K562 (cell line): ENCODE data around the gene STMN3. TPM values are rescaled to one million over a fixed set of nuclear protein-coding genes. Genes with fewer than 3 reads are reported as not detected.

ENCODE experiments used
- ATAC-seq: fragments of 200-7000 bp; cut with Tn5 transposase; 3 replicates; pipeline ENCODE4 v1.9.1; 2020; ENCODE audit warnings: moderate library complexity
- BruUV-seq: library from RNA; stranded (reverse); fragments of 400-500 nt; replicated peaks from 2 replicates; lab custom pipeline; 2021; lab: Mats Ljungman, UMichigan
- CTCF ChIA-PET: fragments of 300-600 bp; formaldehyde crosslinking; extraction: SDS; loops from one replicate; lab custom pipeline; 2021; ENCODE audit warnings: low intra/inter-chr PET ratio; lab: Yijun Ruan, JAX
- POLR2A ChIA-PET: fragments of 300-600, 350-650 bp; sonication (Branson Sonifier 250); formaldehyde crosslinking; extraction: SDS; loops from one replicate; lab custom pipeline; 2021; ENCODE audit warnings: antibody characterized with exemption, inconsistent platforms; lab: Yijun Ruan, JAX
- DNase-seq, 4 experiments: peaks; one replicate each; pipeline versions ENCODE4 v3.0.0 to v3.0.0-alpha.2; 2011 to 2018; ENCODE audit warnings: low spot score in 3 of 4, mixed read lengths in 3 of 4; ENCODE audit errors: extremely low read depth in 1 of 4
- FAIRE-seq: peaks from 2 replicates; lab custom pipeline; 2011; peaks lifted over from hg19 to GRCh38; lab: Jason Lieb, UNC
- H2AFZ ChIP-seq: 2 replicates; pipeline ENCODE4 v1.6.0; 2011; ENCODE audit warnings: low read depth, low read length, control low read depth, inconsistent platforms
- H3K27ac ChIP-seq: fragments of 200-600 bp; 3 replicates; pipeline ENCODE4 v1.8.0; 2011; ENCODE audit warnings: low read depth, mild to moderate bottlenecking, control low read depth, inconsistent platforms, low read length, moderate library complexity, mixed read lengths; ENCODE audit errors: extremely low read depth
- H3K27me3 ChIP-seq, 2 experiments: fragments of 300-600 bp in 1 of 2; 2 replicates in 1 of 2; 3 replicates in 1 of 2; pipeline versions ENCODE4 v1.6.0 to v1.8.0; 2011; ENCODE audit warnings: inconsistent platforms in 2 of 2, low read length in 2 of 2, mild to moderate bottlenecking in 1 of 2, mixed read lengths in 1 of 2, moderate library complexity in 1 of 2; ENCODE audit not compliant: control insufficient read depth in 2 of 2, insufficient read depth in 2 of 2
- H3K36me3 ChIP-seq: fragments of 300-600 bp; 3 replicates; pipeline ENCODE4 v1.8.0; 2011; ENCODE audit warnings: mild to moderate bottlenecking, low read length, inconsistent platforms; ENCODE audit not compliant: control insufficient read depth, insufficient read depth
- H3K4me1 ChIP-seq, 2 experiments: fragments of 200-600 bp in 1 of 2; replicated peaks in 1 of 2; 2 replicates in 1 of 2; 3 replicates in 1 of 2; pipeline versions ENCODE4 v1.5.1 to v1.8.0; 2011; ENCODE audit warnings: inconsistent platforms in 2 of 2, low read length in 2 of 2, mild to moderate bottlenecking in 1 of 2, mixed read lengths in 1 of 2, moderate library complexity in 1 of 2; ENCODE audit not compliant: control insufficient read depth in 2 of 2, insufficient read depth in 2 of 2
- H3K4me2 ChIP-seq: 2 replicates; pipeline ENCODE4 v1.6.1; 2011; ENCODE audit warnings: low read length, control low read depth, inconsistent platforms, mixed read lengths; ENCODE audit not compliant: insufficient read depth
- H3K4me3 ChIP-seq: fragments of 200-600 bp; sonication (generic), shearing (Covaris generic); 2 replicates; pipeline ENCODE4 v1.5.1; 2016; ENCODE audit warnings: control low read depth, inconsistent platforms
- H3K79me2 ChIP-seq: fragments of 200-600 bp; 3 replicates; pipeline ENCODE4 v1.8.0; 2011; ENCODE audit warnings: low read length, inconsistent platforms; ENCODE audit not compliant: control insufficient read depth, insufficient read depth
- H3K9ac ChIP-seq, 2 experiments: 2 replicates each; pipeline versions ENCODE4 v1.6.0 to v1.6.1; 2011; ENCODE audit warnings: low read depth in 2 of 2, low read length in 2 of 2, control low read depth in 1 of 2, inconsistent platforms in 1 of 2, mild to moderate bottlenecking in 1 of 2, mixed read lengths in 1 of 2; ENCODE audit not compliant: insufficient read depth in 1 of 2
- H3K9me1 ChIP-seq: one replicate; pipeline ENCODE4 v1.6.0; 2011; ENCODE audit warnings: inconsistent platforms, mild to moderate bottlenecking, low read length, moderate library complexity; ENCODE audit not compliant: control insufficient read depth, insufficient read depth
- H3K9me3 ChIP-seq: replicated peaks from 2 replicates; pipeline ENCODE4 v1.5.1; 2011; ENCODE audit warnings: low read depth, low read length, inconsistent platforms; ENCODE audit not compliant: control insufficient read depth, insufficient read depth
- H4K20me1 ChIP-seq: replicated peaks from 2 replicates; pipeline ENCODE4 v1.6.1; 2011; ENCODE audit warnings: low read length, inconsistent platforms, mixed read lengths; ENCODE audit not compliant: control insufficient read depth, insufficient read depth
- ARHGAP35 ChIP-seq: fragments of 450-650 bp; IDR thresholded peaks from 2 replicates; pipeline ENCODE4 v1.6.1; 2018; ENCODE audit not compliant: partially characterized antibody
- ATF3 ChIP-seq, 2 experiments: fragments of 450-650 bp in 1 of 2; sonication (generic) in 1 of 2; formaldehyde crosslinking in 1 of 2; IDR thresholded peaks in 1 of 2; conservative IDR thresholded peaks in 1 of 2; 2 replicates each; pipeline versions ENCODE4 v1.6.1 to v1.8.1; 2016 to 2023; ENCODE audit warnings: mild to moderate bottlenecking in 2 of 2, moderate library complexity in 2 of 2, inconsistent platforms in 1 of 2, missing genetic modification reagents in 1 of 2
- RBFOX2 ChIP-seq: fragments of 200-400 bp; formaldehyde crosslinking; IDR thresholded peaks from 2 replicates; pipeline ENCODE4 v1.6.1; 2017; ENCODE audit warnings: low read depth, mild to moderate bottlenecking, low read length, moderate library complexity
- WGBS: fragments of 100-300 bp; shearing (Covaris generic); methylation state at CpG from one replicate; pipeline ENCODE4 v1.1.6; 2016; ENCODE audit warnings: low coverage, mixed read lengths; ENCODE audit not compliant: insufficient coverage; ENCODE audit errors: missing lambda C conversion rate; 5-methylcytosine and 5-hydroxymethylcytosine counted together
- in situ Hi-C: fragments of 300-500 bp; cut with MboI; formaldehyde crosslinking; loops from 4 replicates; pipeline ENCODE4 v1.15.0; 2018; ENCODE audit warnings: inconsistent platforms, mixed read lengths
- intact Hi-C: fragments of 100-400 bp; cut with micrococcal nuclease; formaldehyde crosslinking; loops from 2 replicates; pipeline ENCODE4 v1.14.2; 2022
- polyA plus RNA-seq, 8 experiments: library from polyadenylated mRNA; depleted of rRNA in 4 of 8; stranded (reverse) in 5 of 8; unstranded in 3 of 8; fragments of >200 nt; fragmentation: Nextera tagmentation in 2 of 8; fragmentation: Illumina TruSeq in 1 of 8; extraction: Ambion mirVana in 2 of 8; extraction: Trizol in 1 of 8; gene quantifications; 2 replicates each; pipeline versions ENCODE4 v1.2.1 to v1.2.3, GENCODE V29; 2011 to 2014; ENCODE audit warnings: inconsistent platforms in 1 of 8, missing spikeins in 1 of 8
- total RNA-seq, 7 experiments: library from RNA; depleted of rRNA in 6 of 7; stranded (reverse); fragments of >200 nt in 6 of 7; fragmentation: Illumina TruSeq in 2 of 7; extraction: Trizol in 2 of 7; gene quantifications; 2 replicates each; pipeline versions ENCODE4 v1.2.1 to v1.2.3, GENCODE V29; 2011 to 2021; ENCODE audit warnings: low replicate concordance in 1 of 7

Gene STMN3
- total and polyA plus RNA-seq, 9 of the 15 experiments (the other 6 are each of a cell fraction or from before 2014, with no cell fraction given), result 0.70 to 65.6 (median 29.4) TPM

GRCh38 chr20:63617876-63618265, 35.4 kb downstream of the STMN3 start:
- ATAC-seq (no peak), DNase-seq (no peak), FAIRE-seq (no peak)
- Histone ChIP-seq H3K9me1 (no peaks in the 10 kb centered on the region), H3K9me3 (no peaks in the 10 kb centered on the region), H3K4me3 (no peak overlapping the region), H3K9ac (no peak overlapping the region), H2AFZ (no peak overlapping the region), H3K27ac (no peak overlapping the region), H3K4me2 (no peak overlapping the region), H3K4me1 (peaks cover 0 to 7% of the 10 kb centered on the region in 2 experiments; a peak in 1 of 5 replicates), H4K20me1 (no peaks in the 10 kb centered on the region), H3K27me3 (no peaks in the 10 kb centered on the region), H3K36me3 (peaks cover 47% of the 10 kb centered on the region; the same call in 2 of the 3 replicates), H3K79me2 (peaks cover 32% of the 10 kb centered on the region)
- in situ Hi-C loops (no loop called here), intact Hi-C loops (no loop called here)
- BruUV-seq, result no TSS peak
- TF ChIP-seq ARHGAP35 (no peak), RBFOX2 (0 out of 2 replicates have a peak, but pooled peaks have one; percentile 9)
- ChIA-PET POLR2A (interaction anchor here (0.6 to 1.6 kb wide), 3 partner anchors 9 to 247 kb away, joined by 3 to 6 read pairs (median 3); partner anchors contain the start of genes GMEB2 and TPD52L2), CTCF (no interaction called here)
- 95% methylated on average over 8 of the region's 8 CpGs for WGBS

- WGBS, result 93% methylated on average over 25 of the region's 41 CpGs
Observed at GRCh38 chr20:63617092-63617875, 35.9 kb downstream of the STMN3 start.

More at GRCh38 chr20:63617092-63617875, 35.9 kb downstream of the STMN3 start:
- no peaks in the 10 kb centered on the region for H3K27me3 ChIP-seq
- no peak overlapping the region for H3K4me2 ChIP-seq
- ATAC-seq (no peak), DNase-seq (no peak), FAIRE-seq (no peak)
- BruUV-seq, result no TSS peak
- no peak overlapping the region for H3K27ac ChIP-seq
- POLR2A ChIA-PET, result interaction anchor here (0.6 kb wide), 1 partner anchor 248 kb away, joined by 3 read pairs; the partner anchor contains the start of gene TPD52L2
- H3K4me3 ChIP-seq, result no peak overlapping the region
- no peaks in the 10 kb centered on the region for H3K9me3 ChIP-seq
- in situ Hi-C loops (no loop called here), intact Hi-C loops (no loop called here)
- peaks cover 0 to 7% of the 10 kb centered on the region in 2 experiments; a peak in 2 of 5 replicates for H3K4me1 ChIP-seq
- TF ChIP-seq ATF3 (IDR thresholded peaks at IDR 0.05) (no peak), ATF3 (CRISPR knock-in tag; conservative IDR thresholded peaks at IDR 0.05) (no peak), RBFOX2 (0 out of 2 replicates have a peak, but pooled peaks have one; percentile 16)
- CTCF ChIA-PET, result no interaction called here
- H2AFZ ChIP-seq, result no peak overlapping the region
- H3K9ac ChIP-seq, result no peak overlapping the region
- H4K20me1 ChIP-seq, result no peaks in the 10 kb centered on the region
- peaks cover 47% of the 10 kb centered on the region; the same call in 2 of the 3 replicates for H3K36me3 ChIP-seq
- H3K9me1 ChIP-seq, result no peaks in the 10 kb centered on the region
- peaks cover 29% of the 10 kb centered on the region for H3K79me2 ChIP-seq
